ENCODE measurements around the gene SLC49A3.
"Not testable (repeated sequence)": the region's sequence is repeated elsewhere in the genome, so short reads cannot be mapped to it uniquely, and the experiment has no call there.

SLC49A3 gene
- total RNA-seq = 32.4 to 205 (median 80.2) reads per million in 18 experiments

- peak; percentile 34 to 77 for DNase-seq
These were observed at the start of gene SLC49A3 for GRCh38 chr4:688854-689681. SLC49A3 (minus strand) TSS chr4:689151; CDS start chr4:689127, 24 bp downstream.

- DNase-seq = not testable (repeated sequence)
These were observed 47.6 kb upstream of the SLC49A3 start for GRCh38 chr4:736561-736960.

GRCh38 chr4:735583-735982 is 46.6 kb upstream of the SLC49A3 start:
- DNase-seq = no peak

- no peak for DNase-seq
These were observed 46.0 kb upstream of the SLC49A3 start for GRCh38 chr4:734951-735350.

- no peak for DNase-seq
These were observed 45.1 kb upstream of the SLC49A3 start for GRCh38 chr4:734075-734474.

- no peak for DNase-seq
These were observed 44.7 kb upstream of the SLC49A3 start for GRCh38 chr4:733631-733980.

- no peak for DNase-seq
These were observed 44.1 kb upstream of the SLC49A3 start for GRCh38 chr4:732911-733630.

- no peak for DNase-seq
These were observed 43.5 kb upstream of the SLC49A3 start for GRCh38 chr4:732486-732885.

- DNase-seq = not testable (repeated sequence)
These were observed 43.0 kb upstream of the SLC49A3 start for GRCh38 chr4:731954-732353.

- DNase-seq = not testable (repeated sequence)
These were observed 42.3 kb upstream of the SLC49A3 start for GRCh38 chr4:730946-731904.

- no peak for DNase-seq
These were observed 41.6 kb upstream of the SLC49A3 start for GRCh38 chr4:730511-730910.

- no peak for DNase-seq
These were observed 40.7 kb upstream of the SLC49A3 start for GRCh38 chr4:729336-730315.

- DNase-seq = no peak
These were observed 38.6 kb upstream of the SLC49A3 start for GRCh38 chr4:727576-727975.

- no peak for DNase-seq
These were observed 37.9 kb upstream of the SLC49A3 start for GRCh38 chr4:726838-727237.

- DNase-seq = no peak
These were observed 37.4 kb upstream of the SLC49A3 start for GRCh38 chr4:726235-726787.

- no peak for DNase-seq
These were observed 36.7 kb upstream of the SLC49A3 start for GRCh38 chr4:725391-726234.

GRCh38 chr4:723751-724530 is 35.0 kb upstream of the SLC49A3 start:
- no peak for DNase-seq

- no peak for DNase-seq
These were observed 34.0 kb upstream of the SLC49A3 start for GRCh38 chr4:722851-723360.

GRCh38 chr4:722169-722725 is 33.3 kb upstream of the SLC49A3 start:
- peak in 1 of 2 donors; percentile 9 for DNase-seq

Measured in inflammatory macrophage (primary cell).